GM12872 (cell line): Measurements from ENCODE around the gene STAB2.

Source experiments
- TF ChIP-seq, protein P1 (sequence below): IDR thresholded peaks from 3 replicates; pipeline ENCODE4 v1.5.1; 2011; ENCODE audit warnings: low read depth, mild to moderate bottlenecking, low read length, moderate library complexity; ENCODE audit not compliant: insufficient read depth

The STAB2 gene

GRCh38 chr12:103586132-103586531, 941 bp upstream of the STAB2 start:
- TF ChIP-seq, protein P1, sequence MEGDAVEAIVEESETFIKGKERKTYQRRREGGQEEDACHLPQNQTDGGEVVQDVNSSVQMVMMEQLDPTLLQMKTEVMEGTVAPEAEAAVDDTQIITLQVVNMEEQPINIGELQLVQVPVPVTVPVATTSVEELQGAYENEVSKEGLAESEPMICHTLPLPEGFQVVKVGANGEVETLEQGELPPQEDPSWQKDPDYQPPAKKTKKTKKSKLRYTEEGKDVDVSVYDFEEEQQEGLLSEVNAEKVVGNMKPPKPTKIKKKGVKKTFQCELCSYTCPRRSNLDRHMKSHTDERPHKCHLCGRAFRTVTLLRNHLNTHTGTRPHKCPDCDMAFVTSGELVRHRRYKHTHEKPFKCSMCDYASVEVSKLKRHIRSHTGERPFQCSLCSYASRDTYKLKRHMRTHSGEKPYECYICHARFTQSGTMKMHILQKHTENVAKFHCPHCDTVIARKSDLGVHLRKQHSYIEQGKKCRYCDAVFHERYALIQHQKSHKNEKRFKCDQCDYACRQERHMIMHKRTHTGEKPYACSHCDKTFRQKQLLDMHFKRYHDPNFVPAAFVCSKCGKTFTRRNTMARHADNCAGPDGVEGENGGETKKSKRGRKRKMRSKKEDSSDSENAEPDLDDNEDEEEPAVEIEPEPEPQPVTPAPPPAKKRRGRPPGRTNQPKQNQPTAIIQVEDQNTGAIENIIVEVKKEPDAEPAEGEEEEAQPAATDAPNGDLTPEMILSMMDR = no peak

GRCh38 chr12:103588680-103589079, 1.6 kb downstream of the STAB2 start:
- TF ChIP-seq, protein P1 = no peak

DNA sequence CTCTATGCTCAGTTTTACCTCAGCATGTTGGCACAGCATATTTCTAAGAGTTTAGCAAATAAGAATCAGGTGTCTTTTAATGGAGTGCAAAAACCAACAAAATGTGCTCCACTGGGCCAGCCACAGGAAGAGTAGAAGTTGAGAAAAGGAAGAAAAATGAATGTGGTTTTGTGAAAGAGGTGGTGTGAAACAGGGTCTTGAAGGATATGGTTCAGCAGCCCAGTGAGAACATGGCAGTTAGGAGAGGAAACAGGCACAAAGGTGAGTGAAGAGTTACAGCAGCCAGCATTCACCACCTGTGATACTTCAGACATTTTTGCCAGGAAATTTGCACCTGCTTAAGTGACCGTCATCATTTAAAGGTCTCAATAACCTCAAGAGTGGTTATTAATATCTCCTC, 2.4 kb downstream of the STAB2 start:
- TF ChIP-seq, protein P1 = no peak

DNA sequence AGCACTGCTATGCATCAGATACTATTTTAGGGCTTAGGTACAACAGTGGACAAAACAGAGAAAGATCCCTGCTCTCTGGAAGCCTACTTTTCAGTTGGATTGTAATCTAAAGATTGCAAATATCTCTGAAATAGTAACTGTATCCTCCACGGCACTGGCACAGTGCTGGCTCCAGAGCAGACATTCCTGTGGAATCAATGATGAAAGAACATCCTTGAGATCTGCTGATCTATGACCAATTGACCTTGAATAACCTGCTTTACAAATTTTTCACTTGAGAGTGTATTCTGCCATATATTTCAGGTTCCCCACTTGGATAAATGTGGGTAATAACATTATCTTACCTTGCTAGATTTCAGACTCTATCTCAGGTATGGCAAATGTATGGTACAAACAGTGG, 3.2 kb downstream of the STAB2 start:
- TF ChIP-seq, protein P1 = no peak

- TF ChIP-seq, protein P1 = no peak
Observed at GRCh38 chr12:103596981-103597380, 9.9 kb downstream of the STAB2 start.

DNA sequence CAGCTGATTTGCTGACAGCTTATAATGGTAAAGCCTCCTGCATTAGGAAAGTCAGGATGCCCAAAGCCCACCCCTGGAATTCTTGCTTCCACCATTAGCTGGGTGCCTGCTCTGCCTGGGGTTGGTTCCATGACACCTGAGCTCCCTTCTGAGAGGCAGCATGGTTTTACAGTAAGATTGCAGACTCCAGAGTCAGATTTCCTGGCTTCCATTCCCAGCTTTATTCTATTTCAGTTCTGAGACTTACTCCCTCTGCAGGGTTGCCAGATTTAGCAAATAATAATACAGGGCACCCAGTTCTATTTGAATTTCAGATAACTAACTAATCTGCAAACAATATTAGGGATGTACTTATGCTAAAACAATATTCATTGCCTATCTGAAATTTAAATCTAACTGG, 12.2 kb downstream of the STAB2 start:
- TF ChIP-seq, protein P1 = no peak

GRCh38 chr12:103600967-103601728, 14.1 kb downstream of the STAB2 start:
- TF ChIP-seq, protein P1 = no peak
